ENCODE results near the gene SCN1A.

GRCh38 chr2:166081852-166082251 lies 46.0 kb downstream of the SCN1A start:
- TF ChIP-seq, protein P1, sequence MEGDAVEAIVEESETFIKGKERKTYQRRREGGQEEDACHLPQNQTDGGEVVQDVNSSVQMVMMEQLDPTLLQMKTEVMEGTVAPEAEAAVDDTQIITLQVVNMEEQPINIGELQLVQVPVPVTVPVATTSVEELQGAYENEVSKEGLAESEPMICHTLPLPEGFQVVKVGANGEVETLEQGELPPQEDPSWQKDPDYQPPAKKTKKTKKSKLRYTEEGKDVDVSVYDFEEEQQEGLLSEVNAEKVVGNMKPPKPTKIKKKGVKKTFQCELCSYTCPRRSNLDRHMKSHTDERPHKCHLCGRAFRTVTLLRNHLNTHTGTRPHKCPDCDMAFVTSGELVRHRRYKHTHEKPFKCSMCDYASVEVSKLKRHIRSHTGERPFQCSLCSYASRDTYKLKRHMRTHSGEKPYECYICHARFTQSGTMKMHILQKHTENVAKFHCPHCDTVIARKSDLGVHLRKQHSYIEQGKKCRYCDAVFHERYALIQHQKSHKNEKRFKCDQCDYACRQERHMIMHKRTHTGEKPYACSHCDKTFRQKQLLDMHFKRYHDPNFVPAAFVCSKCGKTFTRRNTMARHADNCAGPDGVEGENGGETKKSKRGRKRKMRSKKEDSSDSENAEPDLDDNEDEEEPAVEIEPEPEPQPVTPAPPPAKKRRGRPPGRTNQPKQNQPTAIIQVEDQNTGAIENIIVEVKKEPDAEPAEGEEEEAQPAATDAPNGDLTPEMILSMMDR (IDR thresholded peaks at IDR 0.05) = no peak
- TF ChIP-seq POLR2A (IDR thresholded peaks at IDR 0.05; ENCODE audit: low read depth) = no peak
- no peak for TF ChIP-seq POLR2AphosphoS5 (IDR thresholded peaks at IDR 0.05)
- TF ChIP-seq EP300 (IDR thresholded peaks at IDR 0.05) = no peak

Data from esophagus muscularis mucosa (tissue), 4 donors.